ENCODE data around the gene XPO6.

DNA sequence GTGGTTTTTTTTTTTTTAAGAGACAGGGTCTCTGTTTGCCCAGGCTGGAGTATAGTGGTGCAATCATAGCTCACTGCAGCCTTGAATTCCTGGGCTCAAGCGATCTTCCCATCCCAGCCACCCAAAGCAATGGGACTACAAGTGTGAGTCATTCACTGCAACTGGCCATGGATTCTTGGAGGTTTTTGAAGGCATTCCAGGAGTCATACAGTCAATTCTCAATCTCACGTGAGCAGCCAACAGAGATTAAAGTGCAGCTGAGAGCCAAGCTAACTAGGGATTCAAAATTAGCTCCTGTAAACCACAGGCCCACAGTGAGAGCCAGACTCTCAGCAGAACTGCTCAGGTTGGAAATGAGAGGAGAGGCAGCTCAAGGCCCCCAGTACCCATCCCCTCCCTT lies 30.2 kb downstream of the XPO6 start:
- TF ChIP-seq, protein P1, sequence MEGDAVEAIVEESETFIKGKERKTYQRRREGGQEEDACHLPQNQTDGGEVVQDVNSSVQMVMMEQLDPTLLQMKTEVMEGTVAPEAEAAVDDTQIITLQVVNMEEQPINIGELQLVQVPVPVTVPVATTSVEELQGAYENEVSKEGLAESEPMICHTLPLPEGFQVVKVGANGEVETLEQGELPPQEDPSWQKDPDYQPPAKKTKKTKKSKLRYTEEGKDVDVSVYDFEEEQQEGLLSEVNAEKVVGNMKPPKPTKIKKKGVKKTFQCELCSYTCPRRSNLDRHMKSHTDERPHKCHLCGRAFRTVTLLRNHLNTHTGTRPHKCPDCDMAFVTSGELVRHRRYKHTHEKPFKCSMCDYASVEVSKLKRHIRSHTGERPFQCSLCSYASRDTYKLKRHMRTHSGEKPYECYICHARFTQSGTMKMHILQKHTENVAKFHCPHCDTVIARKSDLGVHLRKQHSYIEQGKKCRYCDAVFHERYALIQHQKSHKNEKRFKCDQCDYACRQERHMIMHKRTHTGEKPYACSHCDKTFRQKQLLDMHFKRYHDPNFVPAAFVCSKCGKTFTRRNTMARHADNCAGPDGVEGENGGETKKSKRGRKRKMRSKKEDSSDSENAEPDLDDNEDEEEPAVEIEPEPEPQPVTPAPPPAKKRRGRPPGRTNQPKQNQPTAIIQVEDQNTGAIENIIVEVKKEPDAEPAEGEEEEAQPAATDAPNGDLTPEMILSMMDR (IDR thresholded peaks at IDR 0.05): no peak
- TF ChIP-seq POLR2A (IDR thresholded peaks at IDR 0.05): no peak
